MG63 (cell line): Measurements from ENCODE around the gene DLG4. TPM values are rescaled to one million over a fixed set of nuclear protein-coding genes. Genes with fewer than 3 reads are reported as not detected.

Source experiments
- DNase-seq: peaks from one replicate; pipeline ENCODE4 v3.0.0-alpha.2; 2020
- H3K27me3 ChIP-seq: fragments of 250-450 bp; sonication (Bioruptor Pico); 2 replicates; pipeline ENCODE4 v1.5.1; 2020; ENCODE audit warnings: mild to moderate bottlenecking, moderate library complexity
- H3K36me3 ChIP-seq: fragments of 250-450 bp; sonication (Bioruptor Pico); 2 replicates; pipeline ENCODE4 v1.5.1; 2020; ENCODE audit warnings: mild to moderate bottlenecking, moderate library complexity
- H3K4me3 ChIP-seq: fragments of 250-450 bp; sonication (Bioruptor Pico); 2 replicates; pipeline ENCODE4 v1.5.1; 2020; ENCODE audit warnings: mild to moderate bottlenecking, moderate library complexity
- H3K9me3 ChIP-seq: fragments of 250-450 bp; sonication (Bioruptor Pico); 2 replicates; pipeline ENCODE4 v1.5.1; 2020; ENCODE audit warnings: mild to moderate bottlenecking, moderate library complexity
- total RNA-seq: library from RNA; depleted of rRNA; stranded (reverse); fragments of >200 nt; shearing (Covaris generic); gene quantifications from 2 replicates; pipeline ENCODE4 v1.2.3, GENCODE V29; 2014; ENCODE audit warnings: low replicate concordance

Gene DLG4
- total RNA-seq, 1 experiment from 2014 or later = 15.3 TPM

- Histone ChIP-seq H3K4me3 (no peak overlapping the region), H3K27me3 (no peaks in the 10 kb centered on the region), H3K36me3 (peaks cover 48% of the 10 kb centered on the region), H3K9me3 (no peaks in the 10 kb centered on the region)
- DNase-seq = no peak
Measured at GRCh38 chr17:7222093-7222971, 2.7 kb upstream of the DLG4 start.

DNA sequence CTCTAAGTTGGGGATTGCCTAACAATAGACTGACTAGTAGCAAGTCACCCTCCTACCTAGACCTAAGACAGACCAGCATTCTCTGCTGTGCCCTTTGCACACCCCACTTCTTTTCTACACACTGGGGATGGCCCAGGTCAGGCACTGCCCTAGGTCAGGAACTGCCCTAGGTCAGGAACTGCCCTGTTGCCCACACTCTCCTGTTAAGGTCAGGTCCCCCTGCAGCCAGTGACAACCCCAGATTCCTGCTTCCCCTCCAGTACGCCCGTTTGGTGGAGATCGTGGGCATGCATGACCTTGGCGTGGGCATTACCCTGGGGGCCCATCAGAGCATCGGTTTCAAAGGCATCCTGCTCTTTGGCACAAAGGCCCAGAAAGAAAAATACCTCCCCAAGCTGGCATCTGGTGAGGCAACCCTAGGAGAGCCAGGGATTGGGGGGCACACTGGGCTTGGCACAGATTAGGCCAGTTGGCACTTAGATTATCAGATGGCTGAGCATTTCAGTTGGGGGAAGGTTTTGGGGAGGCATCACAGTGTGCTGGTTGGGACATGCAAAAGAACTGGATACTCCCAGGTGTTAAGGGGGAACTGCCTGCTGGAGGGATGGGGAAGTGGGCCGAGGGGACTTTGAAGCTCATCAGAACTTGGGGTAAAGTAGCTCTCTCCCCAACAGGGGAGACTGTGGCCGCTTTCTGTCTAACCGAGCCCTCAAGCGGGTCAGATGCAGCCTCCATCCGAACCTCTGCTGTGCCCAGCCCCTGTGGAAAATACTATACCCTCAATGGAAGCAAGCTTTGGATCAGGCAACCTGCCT is 1.8 kb upstream of the DLG4 start:
- Histone ChIP-seq H3K27me3 (no peaks in the 10 kb centered on the region), H3K36me3 (peaks cover 48% of the 10 kb centered on the region)

GRCh38 chr17:7220593-7221277 is 1.1 kb upstream of the DLG4 start:
- Histone ChIP-seq H3K36me3 (peaks cover 48% of the 10 kb centered on the region), H3K27me3 (no peaks in the 10 kb centered on the region)
- DNase-seq = peak; percentile 58

More for the DNA sequence above, 1.8 kb upstream of the DLG4 start:
- peak overlapping the region; percentile 75; the same call in 1 of the 2 replicates for H3K4me3 ChIP-seq
- no peak for DNase-seq
- no peaks in the 10 kb centered on the region for H3K9me3 ChIP-seq

GRCh38 chr17:7219229-7219811 is 316 bp downstream of the DLG4 start:
- Histone ChIP-seq H3K36me3 (peaks cover 38% of the 10 kb centered on the region), H3K9me3 (no peaks in the 10 kb centered on the region), H3K4me3 (peak overlapping the region; percentile 75), H3K27me3 (no peaks in the 10 kb centered on the region)
- no peak for DNase-seq

More at GRCh38 chr17:7220593-7221277, 1.1 kb upstream of the DLG4 start:
- Histone ChIP-seq H3K4me3 (peak overlapping the region; percentile 75), H3K9me3 (no peaks in the 10 kb centered on the region)

DNA sequence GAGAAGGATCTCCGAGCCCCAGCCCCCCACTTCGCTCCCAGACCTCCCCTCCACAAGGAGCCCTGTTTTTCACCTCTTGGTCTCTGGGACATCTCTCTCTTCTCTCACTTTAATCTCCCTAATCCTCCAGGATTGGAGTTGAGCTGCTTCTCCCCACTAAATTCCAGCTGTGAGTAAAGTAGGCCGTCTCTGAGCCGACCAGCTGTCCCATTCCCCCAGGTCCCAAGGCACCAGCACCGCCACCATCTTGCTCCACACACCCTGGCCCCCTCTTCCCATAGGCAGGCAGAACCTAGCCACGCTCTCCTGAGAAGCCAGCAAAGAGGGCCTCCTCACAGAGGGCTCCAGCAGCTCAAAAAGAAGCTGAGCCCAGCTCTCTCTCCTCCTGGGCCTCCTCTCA is 878 bp downstream of the DLG4 start:
- Histone ChIP-seq H3K9me3 (no peaks in the 10 kb centered on the region), H3K4me3 (no peak overlapping the region), H3K36me3 (peaks cover 33% of the 10 kb centered on the region), H3K27me3 (no peaks in the 10 kb centered on the region)
- no peak for DNase-seq

DNA sequence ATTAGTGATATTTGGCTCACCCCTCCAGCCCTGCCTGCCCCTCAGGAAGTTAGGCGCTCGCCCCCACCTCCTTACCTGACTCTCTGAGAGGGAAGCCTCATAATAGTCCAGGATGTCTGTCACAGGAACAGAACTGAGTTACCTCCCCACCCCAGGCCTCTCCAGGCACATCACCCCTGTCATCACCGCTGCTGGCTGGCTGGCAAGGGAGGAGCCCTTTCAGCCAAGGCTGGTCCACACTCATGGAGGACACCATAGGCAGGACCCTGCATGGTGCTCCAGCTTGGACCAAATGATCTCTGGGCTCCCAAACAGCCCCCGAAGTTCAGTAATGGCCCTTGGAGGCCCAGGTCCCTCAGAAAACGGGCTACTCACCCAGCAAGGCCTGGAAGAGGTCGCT is 1.5 kb downstream of the DLG4 start:
- Histone ChIP-seq H3K36me3 (peaks cover 27% of the 10 kb centered on the region), H3K27me3 (no peaks in the 10 kb centered on the region), H3K4me3 (no peak overlapping the region), H3K9me3 (no peaks in the 10 kb centered on the region)
- DNase-seq = no peak

DNA sequence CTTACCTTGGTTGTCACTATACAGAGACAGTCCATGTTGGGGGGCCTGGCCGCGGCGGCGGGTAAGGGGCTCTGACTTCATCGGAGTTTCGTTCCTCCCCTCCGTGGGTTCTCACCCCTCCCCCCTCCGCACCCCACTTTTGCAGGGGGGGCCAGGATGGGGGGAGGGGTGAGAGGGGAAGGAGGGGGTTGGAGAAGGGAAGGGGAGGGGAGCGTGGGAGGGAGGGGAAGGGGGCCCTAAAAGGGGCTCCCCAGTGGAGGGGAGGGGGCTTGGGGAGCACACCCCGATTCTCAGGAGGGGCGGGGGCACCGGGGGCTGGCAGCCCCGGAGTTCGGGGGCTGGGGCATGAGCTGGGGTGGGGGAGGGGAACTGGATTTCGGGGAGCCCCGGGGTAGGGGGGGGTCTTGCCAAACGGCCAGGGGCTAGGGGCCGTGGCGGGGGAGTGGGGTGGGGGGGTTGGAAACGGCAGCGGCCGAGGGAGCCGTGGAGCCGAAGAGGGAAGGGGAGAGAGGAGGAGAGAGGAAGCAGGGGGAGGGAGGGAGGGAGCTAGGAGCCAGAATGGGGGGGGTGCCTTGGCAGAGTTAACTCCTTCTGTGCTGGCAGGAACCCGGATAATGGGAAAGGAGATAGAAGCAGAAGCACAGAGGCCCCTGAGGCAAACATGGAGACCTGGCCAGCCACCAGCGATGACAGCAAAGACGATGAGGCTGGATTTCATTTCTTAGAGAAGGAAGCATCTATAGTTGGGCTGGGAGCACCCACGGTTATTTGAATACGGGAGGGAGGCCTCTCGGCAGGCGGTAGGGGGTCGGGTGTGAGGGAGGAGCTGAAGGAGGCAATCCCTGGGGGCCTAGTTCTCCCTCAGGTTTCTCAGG is 2.3 kb downstream of the DLG4 start:
- no peaks in the 10 kb centered on the region for H3K9me3 ChIP-seq
- H3K27me3 ChIP-seq = no peaks in the 10 kb centered on the region
- peak overlapping the region; percentile 50 for H3K4me3 ChIP-seq
- peaks cover 21% of the 10 kb centered on the region for H3K36me3 ChIP-seq
- DNase-seq = peak; percentile 67

DNA sequence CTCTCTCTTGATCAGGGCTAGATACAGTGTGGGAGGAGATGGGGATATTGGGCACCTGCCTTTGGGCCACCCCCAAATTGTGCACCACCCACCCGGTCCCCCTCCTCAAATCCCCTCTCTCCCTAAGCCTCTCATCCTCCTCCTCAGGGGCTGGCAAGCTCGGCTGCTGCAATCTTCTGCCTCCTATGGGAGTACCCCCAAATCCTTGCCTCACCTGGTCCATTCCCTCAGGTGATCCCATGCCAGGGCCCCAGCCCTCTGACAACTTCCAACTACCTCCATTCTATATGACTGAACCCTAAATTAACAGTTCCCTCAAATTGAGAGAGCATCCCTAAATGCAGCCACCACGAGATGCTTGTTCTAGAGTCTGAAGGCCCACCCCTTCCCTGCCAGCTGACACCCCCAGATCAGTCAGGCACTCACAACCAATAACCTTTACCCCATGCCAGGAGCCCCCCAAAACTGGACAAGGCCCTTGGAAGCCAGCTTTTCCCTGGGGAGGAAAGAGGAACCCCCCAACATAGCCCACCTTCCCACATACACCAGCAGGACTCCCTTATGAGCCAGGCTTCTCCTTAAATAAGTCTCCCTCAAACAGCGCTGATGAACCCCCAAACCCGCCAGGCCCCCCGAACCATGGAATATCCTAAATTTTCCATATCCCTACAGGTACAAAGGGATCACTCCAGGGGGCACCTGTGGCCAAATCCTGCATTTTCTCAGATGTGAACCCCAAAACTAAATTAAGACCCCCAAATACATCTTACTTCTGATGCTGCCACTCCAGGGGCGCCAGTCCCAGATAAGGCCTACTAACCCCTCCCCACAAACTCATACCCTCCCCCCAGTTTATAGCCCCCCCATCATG is 3.2 kb downstream of the DLG4 start:
- Histone ChIP-seq H3K9me3 (no peaks in the 10 kb centered on the region), H3K4me3 (peak overlapping the region; percentile 50), H3K27me3 (no peaks in the 10 kb centered on the region), H3K36me3 (peaks cover 14% of the 10 kb centered on the region)
- no peak for DNase-seq

GRCh38 chr17:7215652-7216180 is 3.9 kb downstream of the DLG4 start:
- Histone ChIP-seq H3K9me3 (no peaks in the 10 kb centered on the region), H3K4me3 (peak overlapping the region; percentile 50), H3K36me3 (peaks cover 6% of the 10 kb centered on the region), H3K27me3 (no peaks in the 10 kb centered on the region)
- DNase-seq = no peak

- no peak for DNase-seq
- Histone ChIP-seq H3K27me3 (no peaks in the 10 kb centered on the region), H3K9me3 (no peaks in the 10 kb centered on the region), H3K36me3 (peaks cover 1% of the 10 kb centered on the region), H3K4me3 (peak overlapping the region; percentile 43)
Measured at GRCh38 chr17:7215136-7215638, 4.4 kb downstream of the DLG4 start.

DNA sequence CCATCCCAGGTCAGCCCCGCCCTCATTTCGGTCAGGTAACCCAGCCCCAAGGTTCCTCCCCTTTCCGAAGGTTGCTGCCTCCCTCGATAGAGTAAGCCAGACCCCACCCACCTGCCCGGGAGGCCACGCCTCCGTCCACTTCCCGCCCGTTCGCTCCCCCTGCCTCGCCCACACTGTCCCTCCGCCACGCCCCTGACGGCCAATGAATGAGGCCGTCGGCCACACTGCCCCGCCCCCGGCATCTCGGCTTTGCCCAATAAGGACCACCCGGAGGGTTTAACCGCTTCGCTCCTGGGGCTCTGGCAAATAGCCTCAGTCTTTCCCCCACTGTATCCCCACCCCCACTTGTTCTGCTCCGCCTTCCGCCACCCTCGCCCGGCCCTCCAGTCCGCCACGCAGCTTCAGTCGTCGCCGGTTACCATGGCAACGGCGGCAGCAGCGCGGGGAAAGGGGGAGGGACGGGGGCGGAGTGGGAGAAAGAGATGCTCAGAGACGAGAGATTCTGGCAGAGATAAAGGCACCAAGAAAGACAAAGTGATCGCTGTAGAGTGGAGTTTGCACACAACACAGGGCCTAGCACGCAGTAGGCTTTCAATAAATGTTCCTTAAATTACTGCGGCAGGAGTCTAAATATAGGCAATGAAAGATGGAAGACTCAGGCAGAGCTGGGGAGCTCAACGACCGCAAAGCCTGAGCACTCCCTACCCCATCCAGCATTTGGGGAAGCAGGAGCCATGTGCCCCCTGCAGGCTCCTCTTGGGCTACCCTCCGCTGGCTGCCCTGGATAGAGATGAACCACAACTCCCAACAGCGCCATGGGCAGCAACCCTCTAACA is 5.1 kb downstream of the DLG4 start:
- Histone ChIP-seq H3K4me3 (peak overlapping the region; percentile 43), H3K9me3 (no peaks in the 10 kb centered on the region)
- DNase-seq = peak; percentile 90

GRCh38 chr17:7213895-7214299 is 5.7 kb downstream of the DLG4 start:
- no peaks in the 10 kb centered on the region for H3K36me3 ChIP-seq
- H3K27me3 ChIP-seq = no peaks in the 10 kb centered on the region
- DNase-seq = peak; percentile 26
- peak overlapping the region; percentile 43 for H3K4me3 ChIP-seq
- H3K9me3 ChIP-seq = no peaks in the 10 kb centered on the region

More for the DNA sequence above, 5.1 kb downstream of the DLG4 start:
- Histone ChIP-seq H3K27me3 (no peaks in the 10 kb centered on the region), H3K36me3 (no peaks in the 10 kb centered on the region)

- Histone ChIP-seq H3K9me3 (no peaks in the 10 kb centered on the region), H3K36me3 (no peaks in the 10 kb centered on the region), H3K4me3 (no peak overlapping the region), H3K27me3 (no peaks in the 10 kb centered on the region)
- DNase-seq = no peak
Measured at GRCh38 chr17:7211491-7212273, 8.0 kb downstream of the DLG4 start.
